WERI-Rb-1 (cell line): ENCODE data around the gene PF4V1.
A peak's percentile ranks its signal among the peaks of the same experiment; 100 is the strongest.

Experiments used
- DNase-seq: peaks from one replicate; pipeline ENCODE4 v3.0.0-alpha.2; 2020
- H3K27ac ChIP-seq: fragments of 250-450 bp; sonication (Bioruptor Pico); 2 replicates; pipeline ENCODE4 v1.5.1; 2020; ENCODE audit warnings: mild to moderate bottlenecking, moderate library complexity
- H3K27me3 ChIP-seq: fragments of 250-450 bp; sonication (Bioruptor Pico); 2 replicates; pipeline ENCODE4 v1.5.1; 2021; ENCODE audit warnings: mild to moderate bottlenecking, low read depth, moderate library complexity; ENCODE audit not compliant: insufficient read depth, severe bottlenecking
- H3K36me3 ChIP-seq: fragments of 250-450 bp; sonication (Bioruptor Pico); 2 replicates; pipeline ENCODE4 v1.5.1; 2020; ENCODE audit warnings: mild to moderate bottlenecking, moderate library complexity
- H3K4me3 ChIP-seq: 2 replicates; pipeline ENCODE4 v1.5.1; 2011; ENCODE audit warnings: low read depth, mild to moderate bottlenecking, control low read depth, low read length
- H3K9me3 ChIP-seq: fragments of 250-450 bp; sonication (Bioruptor Pico); 2 replicates; pipeline ENCODE4 v1.5.1; 2021; ENCODE audit warnings: mild to moderate bottlenecking, moderate library complexity; ENCODE audit not compliant: severe bottlenecking
- TF ChIP-seq, protein P1 (sequence below): IDR thresholded peaks from 2 replicates; pipeline ENCODE4 v1.5.1; 2011; ENCODE audit warnings: low read depth, mild to moderate bottlenecking, control low read depth, inconsistent platforms, low read length

PF4V1 gene

DNA sequence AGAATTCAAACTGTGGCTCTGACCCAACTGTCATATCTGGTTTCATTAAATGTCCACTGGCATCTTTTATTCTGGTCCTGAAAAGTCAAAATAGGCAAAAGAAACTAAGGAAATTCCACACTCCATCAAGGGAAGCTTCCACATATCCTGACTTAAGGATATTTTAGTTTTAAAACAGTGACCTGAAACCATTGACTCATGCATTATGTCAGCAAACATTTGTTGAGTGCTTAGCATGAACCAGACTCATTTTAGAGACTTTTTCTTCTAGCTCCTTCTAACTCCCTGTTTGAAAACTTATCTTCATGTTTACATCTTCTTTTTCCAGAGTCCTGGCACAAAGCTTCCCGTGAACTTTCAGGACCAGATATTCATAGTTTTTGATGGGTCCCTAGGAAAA is 9.2 kb downstream of the PF4V1 start:
- Histone ChIP-seq H3K27me3 (no peaks in the 10 kb centered on the region), H3K9me3 (no peaks in the 10 kb centered on the region), H3K27ac (no peak overlapping the region), H3K4me3 (no peak overlapping the region), H3K36me3 (no peaks in the 10 kb centered on the region)
- TF ChIP-seq, protein P1, sequence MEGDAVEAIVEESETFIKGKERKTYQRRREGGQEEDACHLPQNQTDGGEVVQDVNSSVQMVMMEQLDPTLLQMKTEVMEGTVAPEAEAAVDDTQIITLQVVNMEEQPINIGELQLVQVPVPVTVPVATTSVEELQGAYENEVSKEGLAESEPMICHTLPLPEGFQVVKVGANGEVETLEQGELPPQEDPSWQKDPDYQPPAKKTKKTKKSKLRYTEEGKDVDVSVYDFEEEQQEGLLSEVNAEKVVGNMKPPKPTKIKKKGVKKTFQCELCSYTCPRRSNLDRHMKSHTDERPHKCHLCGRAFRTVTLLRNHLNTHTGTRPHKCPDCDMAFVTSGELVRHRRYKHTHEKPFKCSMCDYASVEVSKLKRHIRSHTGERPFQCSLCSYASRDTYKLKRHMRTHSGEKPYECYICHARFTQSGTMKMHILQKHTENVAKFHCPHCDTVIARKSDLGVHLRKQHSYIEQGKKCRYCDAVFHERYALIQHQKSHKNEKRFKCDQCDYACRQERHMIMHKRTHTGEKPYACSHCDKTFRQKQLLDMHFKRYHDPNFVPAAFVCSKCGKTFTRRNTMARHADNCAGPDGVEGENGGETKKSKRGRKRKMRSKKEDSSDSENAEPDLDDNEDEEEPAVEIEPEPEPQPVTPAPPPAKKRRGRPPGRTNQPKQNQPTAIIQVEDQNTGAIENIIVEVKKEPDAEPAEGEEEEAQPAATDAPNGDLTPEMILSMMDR = no peak
- DNase-seq = no peak

DNA sequence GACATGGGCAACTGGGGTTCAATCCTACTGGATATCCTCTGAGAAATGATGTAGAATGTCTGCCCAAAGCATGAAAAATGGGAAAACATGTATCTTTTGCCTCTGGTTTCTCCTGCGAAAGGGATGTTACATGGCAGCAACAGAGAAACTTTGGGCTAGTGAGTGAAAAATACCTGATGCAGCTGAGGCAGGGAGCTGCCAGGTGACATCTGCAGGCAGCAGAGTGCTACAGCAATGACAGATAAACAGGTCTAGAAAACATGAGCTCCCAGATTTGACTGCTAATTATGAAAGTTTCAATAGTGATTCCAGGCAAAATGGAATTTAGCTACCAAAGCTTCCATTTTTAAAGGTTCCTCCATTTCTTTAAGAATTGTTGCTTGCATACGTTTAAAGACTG is 11.3 kb downstream of the PF4V1 start:
- H3K27me3 ChIP-seq = no peaks in the 10 kb centered on the region
- H3K9me3 ChIP-seq = no peaks in the 10 kb centered on the region
- no peak overlapping the region for H3K4me3 ChIP-seq
- peak; percentile 22 for DNase-seq
- H3K36me3 ChIP-seq = no peaks in the 10 kb centered on the region
- TF ChIP-seq, protein P1 = peak; percentile 65
- no peak overlapping the region for H3K27ac ChIP-seq

DNA sequence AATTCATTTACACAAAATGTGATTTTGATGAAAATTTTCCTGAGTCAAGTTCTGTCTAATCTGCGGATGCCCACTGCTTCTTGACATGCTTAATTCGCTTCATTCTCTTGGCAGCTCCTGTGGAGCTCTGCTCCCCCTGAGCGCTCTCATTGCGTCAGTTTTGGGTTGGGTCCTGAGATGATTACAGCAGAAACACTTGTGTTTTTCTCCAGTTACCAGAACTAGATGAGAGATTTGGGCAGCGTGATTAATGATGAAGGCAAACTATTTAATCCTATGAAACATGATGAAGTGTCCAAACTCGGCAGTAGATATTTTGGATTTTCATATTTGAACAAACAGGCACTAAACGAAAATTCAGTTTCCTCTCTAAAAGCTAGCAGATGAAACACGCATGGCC is 11.9 kb downstream of the PF4V1 start:
- no peak overlapping the region for H3K27ac ChIP-seq
- DNase-seq = no peak

DNA sequence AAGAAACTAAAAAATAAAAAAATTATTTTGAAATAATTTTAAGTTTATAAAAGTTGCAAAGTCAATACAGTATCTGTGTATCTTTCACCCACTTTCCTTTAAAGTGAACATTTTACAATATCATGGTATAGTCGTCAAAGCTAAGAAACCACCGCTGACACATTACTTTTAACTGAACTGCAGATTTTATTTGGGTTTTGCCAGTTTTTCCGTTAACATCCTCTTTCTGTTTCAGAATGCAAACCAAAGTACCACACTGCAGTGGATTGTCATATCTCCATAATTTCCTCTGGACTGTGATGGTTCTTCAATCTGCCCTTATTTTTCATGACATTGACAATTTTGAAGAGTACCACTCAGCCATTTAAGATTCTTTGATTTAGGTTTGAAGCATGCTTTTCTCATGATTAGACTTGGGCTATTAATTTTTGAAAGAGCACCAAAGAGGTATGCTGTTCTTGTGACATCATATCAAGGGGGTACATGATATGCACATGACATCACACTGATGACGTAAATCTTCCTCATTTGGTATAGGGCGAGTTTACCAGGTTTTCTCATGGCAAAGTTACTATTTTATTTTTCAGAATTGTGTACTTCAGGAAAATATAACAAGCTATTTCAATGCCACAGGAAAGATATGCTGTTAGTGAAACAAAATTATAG is 12.5 kb downstream of the PF4V1 start:
- H3K9me3 ChIP-seq = no peaks in the 10 kb centered on the region
- no peak overlapping the region for H3K4me3 ChIP-seq
- no peak for DNase-seq
- H3K36me3 ChIP-seq = no peaks in the 10 kb centered on the region
- TF ChIP-seq, protein P1 = no peak
- no peaks in the 10 kb centered on the region for H3K27me3 ChIP-seq
- H3K27ac ChIP-seq = no peak overlapping the region

More for the DNA sequence above, 11.9 kb downstream of the PF4V1 start:
- TF ChIP-seq, protein P1 = no peak
- Histone ChIP-seq H3K27me3 (no peaks in the 10 kb centered on the region), H3K36me3 (no peaks in the 10 kb centered on the region), H3K9me3 (no peaks in the 10 kb centered on the region), H3K4me3 (no peak overlapping the region)

DNA sequence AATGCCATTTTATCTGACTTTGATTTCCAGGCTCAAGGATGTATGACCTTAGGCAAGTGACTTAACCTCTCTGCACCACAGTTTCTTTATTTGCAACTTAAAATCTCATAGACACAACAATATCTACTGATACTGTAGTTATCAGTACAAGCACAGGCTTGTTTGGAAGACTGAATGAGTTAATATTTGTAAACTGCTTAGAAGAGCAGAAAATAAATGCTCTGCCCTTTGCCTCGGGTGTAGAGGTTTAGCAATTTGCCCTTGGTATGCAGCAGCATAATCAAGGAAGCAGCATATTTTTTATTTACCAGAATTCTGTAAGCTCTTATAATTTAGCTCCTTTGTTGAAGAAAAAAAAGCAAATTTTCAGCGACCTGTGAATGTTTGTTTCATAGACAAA is 13.2 kb downstream of the PF4V1 start:
- Histone ChIP-seq H3K4me3 (no peak overlapping the region), H3K36me3 (no peaks in the 10 kb centered on the region), H3K9me3 (no peaks in the 10 kb centered on the region), H3K27ac (no peak overlapping the region), H3K27me3 (no peaks in the 10 kb centered on the region)
- TF ChIP-seq, protein P1 = no peak
- no peak for DNase-seq

DNA sequence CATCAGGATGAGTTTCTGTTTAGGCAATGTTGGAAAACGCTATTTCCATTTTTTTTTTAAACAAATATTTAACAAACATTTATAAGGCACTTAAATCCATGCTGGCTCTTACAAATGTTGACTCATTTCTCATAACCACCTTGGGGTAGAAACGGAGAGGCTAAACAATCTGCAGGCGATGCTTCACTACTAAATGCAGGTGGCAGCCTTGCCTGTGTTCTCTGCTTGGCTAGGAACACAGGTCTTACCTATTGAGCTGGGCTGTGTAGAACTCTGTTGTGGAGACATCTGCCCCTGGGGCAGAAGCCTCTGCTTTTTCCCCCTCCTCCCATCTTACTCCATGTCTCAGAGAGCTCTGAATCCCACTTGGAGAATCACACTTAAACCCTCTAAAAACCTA is 14.7 kb downstream of the PF4V1 start:
- no peak overlapping the region for H3K4me3 ChIP-seq
- no peak overlapping the region for H3K27ac ChIP-seq
- DNase-seq = peak; percentile 32
- H3K27me3 ChIP-seq = no peaks in the 10 kb centered on the region
- H3K9me3 ChIP-seq = no peaks in the 10 kb centered on the region
- TF ChIP-seq, protein P1 = peak; percentile 31; the same call in 1 of the 2 replicates
- H3K36me3 ChIP-seq = no peaks in the 10 kb centered on the region
